ENCODE data around the gene PCDH9.

Gene PCDH9

DNA sequence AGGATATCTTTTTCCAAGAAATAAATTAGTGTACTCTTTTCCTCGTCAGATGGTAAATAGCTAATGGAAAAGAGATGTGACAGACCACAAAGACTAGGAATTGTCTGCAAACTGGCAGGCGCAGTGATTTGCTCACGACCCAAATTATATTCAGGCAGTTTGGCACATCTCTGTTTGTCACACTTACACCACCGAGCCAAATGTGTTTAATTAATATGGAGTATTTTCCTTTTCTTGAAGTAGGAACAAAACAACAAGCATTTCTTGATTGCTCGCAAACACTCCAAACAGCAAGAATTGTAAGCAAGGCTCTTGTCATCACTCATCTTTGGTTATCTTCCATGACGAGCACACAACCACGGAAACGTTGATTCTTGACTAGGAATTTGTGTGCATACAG, 884.2 kb downstream of the PCDH9 start:
- Histone ChIP-seq H3K27ac (ENCODE audit: low read length) (no peak overlapping the region), H3K9ac (ENCODE audit: low read length in 2 of 2) (no peak overlapping the region), H3K4me1 (ENCODE audit: control insufficient read depth, insufficient read depth, low read length) (peaks cover 15% of the 10 kb centered on the region), H3K27me3 (ENCODE audit: control insufficient read depth in 1 of 2, insufficient read depth in 2 of 2, low read length in 2 of 2) (no peaks in the 10 kb centered on the region), H3K4me3 (ENCODE audit: low read length in 2 of 2) (no peak overlapping the region), H3K9me3 (ENCODE audit: control insufficient read depth in 2 of 2, low read length in 2 of 2) (peaks cover 0 to 2% of the 10 kb centered on the region in 2 donors), H3K36me3 (ENCODE audit: control insufficient read depth in 2 of 2, insufficient read depth in 2 of 2, low read length in 2 of 2) (no peaks in the 10 kb centered on the region)

DNA sequence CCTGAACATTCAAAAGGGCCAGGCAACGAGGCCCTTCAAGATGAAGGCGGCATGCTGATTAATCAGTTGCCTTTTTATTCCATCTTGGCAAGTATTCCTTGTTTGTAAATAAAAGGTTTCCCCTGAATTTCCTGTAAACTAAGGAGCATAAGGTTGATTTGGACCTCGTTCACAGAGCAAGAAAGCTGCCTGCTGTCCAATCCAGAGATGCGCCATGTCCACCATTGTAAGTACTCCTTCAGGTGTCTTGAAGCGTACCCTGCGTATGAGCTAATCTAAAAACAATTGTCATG, 884.7 kb downstream of the PCDH9 start:
- no peak overlapping the region for H3K9ac ChIP-seq (ENCODE audit: low read length in 2 of 2)
- no peak overlapping the region for H3K27ac ChIP-seq (ENCODE audit: low read length)
- H3K36me3 ChIP-seq (ENCODE audit: control insufficient read depth in 2 of 2, insufficient read depth in 2 of 2, low read length in 2 of 2): no peaks in the 10 kb centered on the region
- peaks cover 0 to 2% of the 10 kb centered on the region in 2 donors for H3K9me3 ChIP-seq (ENCODE audit: control insufficient read depth in 2 of 2, low read length in 2 of 2)
- peaks cover 15% of the 10 kb centered on the region for H3K4me1 ChIP-seq (ENCODE audit: control insufficient read depth, insufficient read depth, low read length)
- no peak overlapping the region for H3K4me3 ChIP-seq (ENCODE audit: low read length in 2 of 2)
- H3K27me3 ChIP-seq (ENCODE audit: control insufficient read depth in 1 of 2, insufficient read depth in 2 of 2, low read length in 2 of 2): no peaks in the 10 kb centered on the region

DNA sequence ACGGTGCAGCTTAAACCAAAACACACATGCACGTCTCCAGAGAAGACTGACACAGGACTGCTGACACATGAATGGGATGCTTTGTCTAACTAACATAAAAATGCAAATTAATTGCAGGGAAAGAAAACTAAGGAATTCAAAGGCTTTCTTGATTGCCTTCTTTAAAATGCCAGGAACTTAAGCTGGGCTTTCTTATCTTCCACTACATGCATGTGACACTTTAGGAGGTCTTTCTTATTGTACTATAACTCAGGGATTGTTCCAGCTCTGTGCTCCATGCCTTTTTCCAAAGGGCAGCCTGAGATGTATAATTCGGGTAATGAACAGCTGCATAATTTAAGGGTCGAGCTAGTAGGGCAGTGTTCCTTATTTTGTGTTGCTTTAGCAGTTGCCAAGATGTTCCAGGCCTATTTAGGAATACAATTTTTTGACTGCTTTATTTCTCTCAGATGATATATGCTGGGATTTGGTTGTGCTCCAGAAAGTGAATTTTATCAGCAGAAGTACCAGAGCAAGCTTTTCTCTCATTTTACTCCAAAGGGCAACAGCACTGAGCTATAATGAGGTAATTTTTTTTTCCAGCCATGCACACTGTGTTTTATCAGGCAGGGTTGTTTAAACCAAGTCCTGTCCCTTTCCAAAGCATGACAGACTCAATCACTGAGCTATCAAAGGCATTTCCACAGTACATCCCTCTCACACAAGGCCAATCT, 885.2 kb downstream of the PCDH9 start:
- no peaks in the 10 kb centered on the region for H3K36me3 ChIP-seq (ENCODE audit: control insufficient read depth in 2 of 2, insufficient read depth in 2 of 2, low read length in 2 of 2)
- no peaks in the 10 kb centered on the region for H3K27me3 ChIP-seq (ENCODE audit: control insufficient read depth in 1 of 2, insufficient read depth in 2 of 2, low read length in 2 of 2)
- H3K4me1 ChIP-seq (ENCODE audit: control insufficient read depth, insufficient read depth, low read length): peaks cover 15% of the 10 kb centered on the region
- no peak overlapping the region for H3K4me3 ChIP-seq (ENCODE audit: low read length in 2 of 2)
- no peak overlapping the region for H3K27ac ChIP-seq (ENCODE audit: low read length)
- no peak overlapping the region for H3K9ac ChIP-seq (ENCODE audit: low read length in 2 of 2)
- peaks cover 0 to 2% of the 10 kb centered on the region in 2 donors for H3K9me3 ChIP-seq (ENCODE audit: control insufficient read depth in 2 of 2, low read length in 2 of 2)

DNA sequence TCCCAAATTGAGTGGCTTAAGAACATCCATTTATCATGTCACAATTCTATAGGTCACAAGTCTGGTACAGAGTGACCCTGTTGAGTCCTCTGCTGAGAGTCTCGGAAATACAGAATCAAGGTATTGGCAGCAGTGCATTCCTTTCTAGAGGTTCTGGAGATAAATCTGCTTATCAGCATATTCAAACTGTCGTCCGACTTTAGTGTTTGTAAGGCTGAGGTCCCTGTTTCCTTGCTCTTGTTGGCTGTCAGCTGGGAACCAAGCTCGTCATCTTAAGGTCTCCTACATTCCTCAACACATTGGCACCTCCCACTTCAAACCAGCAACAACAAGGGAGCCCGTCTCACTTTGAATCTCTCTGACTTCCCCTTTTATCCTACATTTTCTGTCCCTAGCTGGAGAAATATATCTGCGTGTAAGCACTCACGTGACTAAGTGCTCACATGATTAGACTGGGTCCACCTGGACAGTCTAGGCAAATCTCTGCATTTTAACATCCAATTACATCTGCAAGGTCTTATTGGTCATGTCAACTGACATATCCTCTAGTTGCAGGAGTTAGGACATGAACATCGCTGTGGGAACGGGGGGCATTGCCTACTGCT, 886.8 kb downstream of the PCDH9 start:
- H3K27me3 ChIP-seq (ENCODE audit: control insufficient read depth in 1 of 2, insufficient read depth in 2 of 2, low read length in 2 of 2): no peaks in the 10 kb centered on the region
- H3K4me3 ChIP-seq (ENCODE audit: low read length in 2 of 2): no peak overlapping the region
- H3K36me3 ChIP-seq (ENCODE audit: control insufficient read depth in 2 of 2, insufficient read depth in 2 of 2, low read length in 2 of 2): no peaks in the 10 kb centered on the region
- H3K9me3 ChIP-seq (ENCODE audit: control insufficient read depth in 2 of 2, low read length in 2 of 2): peaks cover 0 to 2% of the 10 kb centered on the region in 2 donors
- H3K9ac ChIP-seq (ENCODE audit: low read length in 2 of 2): no peak overlapping the region
- peaks cover 6% of the 10 kb centered on the region for H3K4me1 ChIP-seq (ENCODE audit: control insufficient read depth, insufficient read depth, low read length)
- H3K27ac ChIP-seq (ENCODE audit: low read length): no peak overlapping the region

DNA sequence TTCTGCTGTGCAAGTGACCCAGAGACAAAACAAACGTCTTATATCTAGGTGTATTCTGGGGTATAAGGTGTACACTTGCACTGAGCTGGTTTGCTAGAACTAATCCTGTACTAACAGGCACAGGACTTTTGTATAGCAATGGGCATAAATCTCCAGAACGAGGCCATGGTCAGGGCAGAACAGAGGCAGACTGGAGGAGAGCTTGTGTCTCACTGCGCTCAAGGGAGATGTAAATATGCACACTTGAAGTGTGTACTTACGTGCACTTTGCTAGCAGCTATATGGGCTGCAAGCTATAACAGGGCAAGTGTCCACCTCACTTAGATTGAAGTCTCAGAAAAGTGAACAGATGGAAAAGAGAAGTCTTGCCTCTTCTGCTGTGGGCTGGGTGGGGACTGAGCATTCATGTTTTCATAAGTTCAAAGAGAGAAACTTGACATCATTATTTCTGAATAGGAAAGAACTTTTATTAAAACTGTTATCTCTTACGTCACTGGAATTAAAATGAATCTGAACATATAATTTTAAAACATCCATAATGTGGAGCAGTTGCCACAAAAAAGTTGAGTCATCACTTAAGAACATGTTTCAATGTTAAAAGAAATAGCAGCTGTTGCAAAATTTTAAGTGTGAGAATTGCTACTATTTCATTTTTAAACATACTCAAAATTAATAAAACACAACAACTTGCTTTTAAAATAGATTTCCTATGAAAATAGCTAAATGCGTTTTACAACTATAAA, 888.3 kb downstream of the PCDH9 start:
- Histone ChIP-seq H3K9me3 (ENCODE audit: control insufficient read depth in 2 of 2, low read length in 2 of 2) (peaks cover 0 to 2% of the 10 kb centered on the region in 2 donors), H3K36me3 (ENCODE audit: control insufficient read depth in 2 of 2, insufficient read depth in 2 of 2, low read length in 2 of 2) (no peaks in the 10 kb centered on the region), H3K27ac (ENCODE audit: low read length) (no peak overlapping the region), H3K4me1 (ENCODE audit: control insufficient read depth, insufficient read depth, low read length) (peaks cover 6% of the 10 kb centered on the region), H3K27me3 (ENCODE audit: control insufficient read depth in 1 of 2, insufficient read depth in 2 of 2, low read length in 2 of 2) (no peaks in the 10 kb centered on the region), H3K9ac (ENCODE audit: low read length in 2 of 2) (no peak overlapping the region), H3K4me3 (ENCODE audit: low read length in 2 of 2) (no peak overlapping the region)

DNA sequence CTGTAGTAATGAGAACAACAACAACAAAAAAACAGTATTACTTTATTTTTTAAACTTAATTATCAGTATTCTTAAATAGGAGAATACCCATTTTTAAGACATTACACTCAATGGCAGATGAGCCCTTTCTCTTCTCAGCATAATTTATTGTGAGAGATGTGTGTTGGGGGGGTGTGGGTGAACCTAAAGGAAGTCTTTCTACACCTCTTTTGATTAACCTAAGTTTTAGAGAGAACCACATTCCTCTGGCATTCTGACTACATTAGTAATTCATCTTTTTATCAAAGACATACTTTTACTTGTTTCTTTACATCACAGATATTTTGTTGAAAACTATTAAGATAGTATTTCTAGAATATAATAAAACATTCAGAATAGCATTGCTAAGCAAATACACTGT, 890.9 kb downstream of the PCDH9 start:
- no peaks in the 10 kb centered on the region for H3K27me3 ChIP-seq (ENCODE audit: control insufficient read depth in 1 of 2, insufficient read depth in 2 of 2, low read length in 2 of 2)
- H3K9ac ChIP-seq (ENCODE audit: low read length in 2 of 2): no peak overlapping the region
- H3K36me3 ChIP-seq (ENCODE audit: control insufficient read depth in 2 of 2, insufficient read depth in 2 of 2, low read length in 2 of 2): no peaks in the 10 kb centered on the region
- no peak overlapping the region for H3K27ac ChIP-seq (ENCODE audit: low read length)
- H3K9me3 ChIP-seq (ENCODE audit: control insufficient read depth in 2 of 2, low read length in 2 of 2): peaks cover 0 to 2% of the 10 kb centered on the region in 2 donors
- no peak overlapping the region for H3K4me3 ChIP-seq (ENCODE audit: low read length in 2 of 2)
- H3K4me1 ChIP-seq (ENCODE audit: control insufficient read depth, insufficient read depth, low read length): no peaks in the 10 kb centered on the region

DNA sequence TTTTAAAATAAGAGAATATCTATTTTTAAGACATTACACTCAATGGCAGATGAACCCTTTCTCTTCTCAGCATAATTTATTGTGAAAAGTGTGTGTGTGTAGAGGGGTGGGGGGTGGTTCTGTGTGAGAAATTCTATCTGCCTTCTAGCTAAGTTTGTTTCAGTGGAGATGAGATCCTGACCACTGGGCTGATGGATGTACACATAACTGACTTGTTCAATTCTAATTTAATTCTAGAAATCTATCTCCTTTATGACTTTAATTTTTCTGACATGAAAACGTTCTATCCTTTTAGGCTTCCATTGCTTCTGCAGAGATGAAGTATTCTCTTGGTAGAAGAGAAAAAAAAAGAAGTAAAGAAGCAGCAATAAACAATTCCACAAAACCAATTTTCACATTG, 891.6 kb downstream of the PCDH9 start:
- Histone ChIP-seq H3K36me3 (ENCODE audit: control insufficient read depth in 2 of 2, insufficient read depth in 2 of 2, low read length in 2 of 2) (no peaks in the 10 kb centered on the region), H3K27me3 (ENCODE audit: control insufficient read depth in 1 of 2, insufficient read depth in 2 of 2, low read length in 2 of 2) (no peaks in the 10 kb centered on the region), H3K9ac (ENCODE audit: low read length in 2 of 2) (no peak overlapping the region), H3K4me1 (ENCODE audit: control insufficient read depth, insufficient read depth, low read length) (no peaks in the 10 kb centered on the region), H3K4me3 (ENCODE audit: low read length in 2 of 2) (no peak overlapping the region), H3K9me3 (ENCODE audit: control insufficient read depth in 2 of 2, low read length in 2 of 2) (peaks cover 0 to 2% of the 10 kb centered on the region in 2 donors), H3K27ac (ENCODE audit: low read length) (no peak overlapping the region)

DNA sequence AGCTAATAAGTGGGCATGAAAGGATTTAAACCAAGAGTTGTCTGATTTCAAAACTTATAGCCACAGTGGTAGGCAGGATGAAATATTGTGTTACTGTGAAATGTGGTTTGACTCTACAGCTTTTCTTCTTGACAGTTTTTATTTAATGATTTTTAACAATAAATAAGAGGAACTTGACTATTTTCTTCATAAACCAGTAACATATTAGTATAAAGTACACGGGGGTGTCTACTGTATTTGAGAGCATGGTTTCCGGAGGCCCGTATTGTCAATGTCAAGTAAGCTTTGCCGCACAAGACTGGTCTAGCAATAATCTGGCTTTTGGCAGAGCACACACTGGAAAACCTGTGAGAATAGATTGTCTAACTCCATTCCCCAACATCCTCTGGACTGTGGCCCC, 894.5 kb downstream of the PCDH9 start:
- H3K4me3 ChIP-seq (ENCODE audit: low read length in 2 of 2): no peak overlapping the region
- H3K36me3 ChIP-seq (ENCODE audit: control insufficient read depth in 2 of 2, insufficient read depth in 2 of 2, low read length in 2 of 2): no peaks in the 10 kb centered on the region
- H3K27ac ChIP-seq (ENCODE audit: low read length): no peak overlapping the region
- no peaks in the 10 kb centered on the region for H3K4me1 ChIP-seq (ENCODE audit: control insufficient read depth, insufficient read depth, low read length)
- no peaks in the 10 kb centered on the region for H3K9me3 ChIP-seq (ENCODE audit: control insufficient read depth in 2 of 2, low read length in 2 of 2)
- H3K27me3 ChIP-seq (ENCODE audit: control insufficient read depth in 1 of 2, insufficient read depth in 2 of 2, low read length in 2 of 2): no peaks in the 10 kb centered on the region
- H3K9ac ChIP-seq (ENCODE audit: low read length in 2 of 2): no peak overlapping the region

DNA sequence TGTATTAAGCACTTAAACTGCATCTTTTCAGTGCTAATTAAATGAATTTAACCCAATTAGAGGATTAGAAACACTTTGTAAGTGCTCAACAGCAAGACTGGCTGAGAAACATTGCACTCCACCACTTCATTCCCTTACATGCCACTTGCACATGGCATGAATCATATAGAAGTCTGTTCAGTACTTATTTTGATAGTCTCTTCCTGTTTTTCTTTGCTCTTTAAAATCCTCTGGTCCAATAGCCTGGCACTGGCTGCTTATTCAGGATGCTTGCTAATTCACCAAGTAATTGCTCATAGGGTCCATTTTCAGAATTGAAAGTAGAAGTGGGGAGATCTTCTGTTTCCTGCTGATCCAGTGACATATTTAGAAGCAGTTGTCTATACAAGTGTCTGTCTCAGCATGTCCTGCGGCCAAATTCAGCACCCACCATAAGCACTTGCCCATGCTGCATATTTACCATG, 900.1 kb downstream of the PCDH9 start:
- H3K27me3 ChIP-seq (ENCODE audit: control insufficient read depth in 1 of 2, insufficient read depth in 2 of 2, low read length in 2 of 2): no peaks in the 10 kb centered on the region
- no peaks in the 10 kb centered on the region for H3K36me3 ChIP-seq (ENCODE audit: control insufficient read depth in 2 of 2, insufficient read depth in 2 of 2, low read length in 2 of 2)
- H3K9me3 ChIP-seq (ENCODE audit: control insufficient read depth in 2 of 2, low read length in 2 of 2): no peaks in the 10 kb centered on the region
- H3K9ac ChIP-seq (ENCODE audit: low read length in 2 of 2): no peak overlapping the region
- H3K4me1 ChIP-seq (ENCODE audit: control insufficient read depth, insufficient read depth, low read length): no peaks in the 10 kb centered on the region
- no peak overlapping the region for H3K4me3 ChIP-seq (ENCODE audit: low read length in 2 of 2)
- H3K27ac ChIP-seq (ENCODE audit: low read length): no peak overlapping the region

DNA sequence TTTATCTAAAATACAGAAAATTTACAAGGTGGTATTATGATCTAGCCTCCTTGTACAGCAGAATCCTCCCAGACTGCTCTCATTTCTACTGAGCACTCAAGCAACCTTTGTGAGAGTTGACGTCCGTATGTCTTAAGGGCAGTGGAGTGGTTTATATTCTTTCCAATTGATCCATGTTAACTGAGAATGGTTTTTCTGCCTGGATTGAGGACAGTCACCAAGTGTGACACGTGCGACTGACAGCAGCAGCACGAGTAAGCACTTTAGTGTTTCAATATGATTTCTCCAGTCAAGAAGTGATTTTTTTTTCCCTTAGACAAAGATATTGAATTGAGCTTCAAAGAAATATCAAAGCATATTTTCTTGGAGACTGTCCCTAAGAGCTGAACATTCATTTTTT, 901.7 kb downstream of the PCDH9 start:
- H3K4me1 ChIP-seq (ENCODE audit: control insufficient read depth, insufficient read depth, low read length): no peaks in the 10 kb centered on the region
- no peak overlapping the region for H3K9ac ChIP-seq (ENCODE audit: low read length in 2 of 2)
- no peaks in the 10 kb centered on the region for H3K27me3 ChIP-seq (ENCODE audit: control insufficient read depth in 1 of 2, insufficient read depth in 2 of 2, low read length in 2 of 2)
- H3K9me3 ChIP-seq (ENCODE audit: control insufficient read depth in 2 of 2, low read length in 2 of 2): no peaks in the 10 kb centered on the region
- H3K4me3 ChIP-seq (ENCODE audit: low read length in 2 of 2): no peak overlapping the region
- no peak overlapping the region for H3K27ac ChIP-seq (ENCODE audit: low read length)
- no peaks in the 10 kb centered on the region for H3K36me3 ChIP-seq (ENCODE audit: control insufficient read depth in 2 of 2, insufficient read depth in 2 of 2, low read length in 2 of 2)
